K562 (cell line): ENCODE results near the gene SH2D4B. TPM values are rescaled to one million over a fixed set of nuclear protein-coding genes. Genes with fewer than 3 reads are reported as not detected.

Experiments used
- CXXC5 ChIP-seq: fragments of 250-450 bp; sonication (Bioruptor Pico); IDR thresholded peaks from 2 replicates; pipeline ENCODE4 v1.8.0; 2022; ENCODE audit warnings: inconsistent platforms, mild to moderate bottlenecking, moderate library complexity
- HCFC1 ChIP-seq: IDR thresholded peaks from 2 replicates; pipeline ENCODE4 v1.6.1; 2012; ENCODE audit warnings: low read depth, low read length, improper control_type of control experiment
- HDAC1 ChIP-seq, 2 experiments: fragments of 450-650 bp; IDR thresholded peaks; 2 replicates each; pipeline ENCODE4 v1.6.1; 2016 to 2017; ENCODE audit warnings: inconsistent platforms in 1 of 2, mild to moderate bottlenecking in 1 of 2, moderate library complexity in 1 of 2
- MEIS2 ChIP-seq: fragments of 450-650 bp; IDR thresholded peaks from 2 replicates; pipeline ENCODE4 v1.6.1; 2014; ENCODE audit warnings: mild to moderate bottlenecking; ENCODE audit not compliant: partially characterized antibody
- MTA2 ChIP-seq: fragments of 450-650 bp; IDR thresholded peaks from 2 replicates; pipeline ENCODE4 v1.6.1; 2016; ENCODE audit warnings: low read depth
- NR2C1 ChIP-seq, 2 experiments: fragments of 450-650 bp; IDR thresholded peaks; 2 replicates each; pipeline ENCODE4 v1.6.1; 2017; ENCODE audit warnings: mild to moderate bottlenecking in 2 of 2, antibody characterized with exemption in 1 of 2, inconsistent platforms in 1 of 2, missing compliant biosample characterization in 1 of 2, missing genetic modification characterization in 1 of 2
- PATZ1 ChIP-seq: fragments of 250-450 bp; sonication (Bioruptor Pico); IDR thresholded peaks from 2 replicates; pipeline ENCODE4 v1.5.0; 2020; ENCODE audit warnings: mild to moderate bottlenecking, borderline replicate concordance
- TAL1 ChIP-seq: fragments of 450-650 bp; IDR thresholded peaks from 2 replicates; pipeline ENCODE4 v1.6.1; 2016; ENCODE audit warnings: mild to moderate bottlenecking
- TRIM24 ChIP-seq, 2 experiments: fragments of 450-650 bp; IDR thresholded peaks; 2 replicates each; pipeline ENCODE4 v1.6.1; 2016
- TSHZ1 ChIP-seq: fragments of 250-450 bp; sonication (Bioruptor Pico); IDR thresholded peaks from 2 replicates; pipeline ENCODE4 v1.4.0; 2020; ENCODE audit warnings: mild to moderate bottlenecking, moderate library complexity
- ZKSCAN3 ChIP-seq: fragments of 250-450 bp; sonication (Bioruptor Pico); IDR thresholded peaks from 2 replicates; pipeline ENCODE4 v1.4.0; 2020
- ZNF384 ChIP-seq: IDR thresholded peaks from 2 replicates; pipeline ENCODE4 v1.6.1; 2012; ENCODE audit warnings: low read depth, low read length, improper control_type of control experiment
- ZNF592 ChIP-seq: fragments of 450-650 bp; IDR thresholded peaks from 2 replicates; pipeline ENCODE4 v1.6.1; 2017; ENCODE audit warnings: antibody characterized with exemption, mild to moderate bottlenecking
- ZNF76 ChIP-seq: fragments of 250-450 bp; sonication (Bioruptor Pico); IDR thresholded peaks from 2 replicates; pipeline ENCODE4 v1.4.0; 2020; ENCODE audit warnings: mild to moderate bottlenecking, moderate library complexity, borderline replicate concordance
- polyA plus RNA-seq, 8 experiments: library from polyadenylated mRNA; depleted of rRNA in 4 of 8; stranded (reverse) in 5 of 8; unstranded in 3 of 8; fragments of >200 nt; fragmentation: Nextera tagmentation in 2 of 8; fragmentation: Illumina TruSeq in 1 of 8; extraction: Ambion mirVana in 2 of 8; extraction: Trizol in 1 of 8; gene quantifications; 2 replicates each; pipeline versions ENCODE4 v1.2.1 to v1.2.3, GENCODE V29; 2011 to 2014; ENCODE audit warnings: inconsistent platforms in 1 of 8, missing spikeins in 1 of 8
- total RNA-seq, 7 experiments: library from RNA; depleted of rRNA in 6 of 7; stranded (reverse); fragments of >200 nt in 6 of 7; fragmentation: Illumina TruSeq in 2 of 7; extraction: Trizol in 2 of 7; gene quantifications; 2 replicates each; pipeline versions ENCODE4 v1.2.1 to v1.2.3, GENCODE V29; 2011 to 2021; ENCODE audit warnings: low replicate concordance in 1 of 7
- TF ChIP-seq, protein P1 (sequence below), 2 experiments: fragments of 450-650 bp; IDR thresholded peaks; 2 replicates each; pipeline ENCODE4 v1.6.1; 2016

Gene SH2D4B
- total and polyA plus RNA-seq, 9 of the 15 experiments (the other 6 are each of a cell fraction or from before 2014, with no cell fraction given): 0.03 to 0.14 (median 0.04) TPM; not detected in 4

GRCh38 chr10:80498833-80499741 lies 38.6 kb upstream of the SH2D4B start (continued):
- TF ChIP-seq HCFC1 (peak; percentile 15; the same call in 1 of the 2 replicates), TAL1 (0 out of 2 replicates have a peak, but pooled peaks have one; percentile 11), MEIS2 (peak; percentile 63), HDAC1 (IDR thresholded peaks at IDR 0.05) (peak in 1 of 2 experiments; percentile 54; a peak in 2 of 4 replicates), NR2C1 (IDR thresholded peaks at IDR 0.05) (peak; percentile 80), NR2C1 (tag; IDR thresholded peaks at IDR 0.05) (peak; percentile 72), PATZ1 (no peak), ZNF384 (0 out of 2 replicates have a peak, but pooled peaks have one; percentile 16), ZNF592 (peak; percentile 97), CXXC5 (CRISPR knock-in tag) (peak; percentile 63), TRIM24 (IDR thresholded peaks at IDR 0.05) (peak; percentile 79 to 87), ZKSCAN3 (CRISPR knock-in tag) (no peak), MTA2 (0 out of 2 replicates have a peak, but pooled peaks have one; percentile 9), TSHZ1 (CRISPR knock-in tag) (no peak), ZNF76 (CRISPR knock-in tag) (no peak)
- TF ChIP-seq, protein P1, sequence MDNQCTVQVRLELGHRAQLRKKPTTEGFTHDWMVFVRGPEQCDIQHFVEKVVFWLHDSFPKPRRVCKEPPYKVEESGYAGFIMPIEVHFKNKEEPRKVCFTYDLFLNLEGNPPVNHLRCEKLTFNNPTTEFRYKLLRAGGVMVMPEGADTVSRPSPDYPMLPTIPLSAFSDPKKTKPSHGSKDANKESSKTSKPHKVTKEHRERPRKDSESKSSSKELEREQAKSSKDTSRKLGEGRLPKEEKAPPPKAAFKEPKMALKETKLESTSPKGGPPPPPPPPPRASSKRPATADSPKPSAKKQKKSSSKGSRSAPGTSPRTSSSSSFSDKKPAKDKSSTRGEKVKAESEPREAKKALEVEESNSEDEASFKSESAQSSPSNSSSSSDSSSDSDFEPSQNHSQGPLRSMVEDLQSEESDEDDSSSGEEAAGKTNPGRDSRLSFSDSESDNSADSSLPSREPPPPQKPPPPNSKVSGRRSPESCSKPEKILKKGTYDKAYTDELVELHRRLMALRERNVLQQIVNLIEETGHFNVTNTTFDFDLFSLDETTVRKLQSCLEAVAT (IDR thresholded peaks at IDR 0.05): no peak
